Choroid plexus epithelial cell (primary cell): ENCODE data around the gene PPM1E.
A peak's percentile ranks its signal among the peaks of the same experiment; 100 is the strongest.

ENCODE experiments used
- DNase-seq: peaks from one replicate; pipeline ENCODE4 v3.0.0-alpha.2; 2010; ENCODE audit warnings: low read depth
- H3K4me3 ChIP-seq: 2 replicates; pipeline ENCODE4 v1.5.1; 2011; ENCODE audit warnings: low read depth, mild to moderate bottlenecking, control low read depth, low read length, moderate library complexity
- CTCF ChIP-seq: conservative IDR thresholded peaks from 2 replicates; pipeline ENCODE4 v1.5.1; 2011; ENCODE audit warnings: low read depth, mild to moderate bottlenecking, control low read depth, inconsistent platforms, low read length, moderate library complexity

The PPM1E gene

GRCh38 chr17:59001158-59001814, 245.6 kb downstream of the PPM1E start:
- DNase-seq: peak; percentile 67
- H3K4me3 ChIP-seq: peak overlapping the region; percentile 57
- TF ChIP-seq CTCF: no peak

DNA sequence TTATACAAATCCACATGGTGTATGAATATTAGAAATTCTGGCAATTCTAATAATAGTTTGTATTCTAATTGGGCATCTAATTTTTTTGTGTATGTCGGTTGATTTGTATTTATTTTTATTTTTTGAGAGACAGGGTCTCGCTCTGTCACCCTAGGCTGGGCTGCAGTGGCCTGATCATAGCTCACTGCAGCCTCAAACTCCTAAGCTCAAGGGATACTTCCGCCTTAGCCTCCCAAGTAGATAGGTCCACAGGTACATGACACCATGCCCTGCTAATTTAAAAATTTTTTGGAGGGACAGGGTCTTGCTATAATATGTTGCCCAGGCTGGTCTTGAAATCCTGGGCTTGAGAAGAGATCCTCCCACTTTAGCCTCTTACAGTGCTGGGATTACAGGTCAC, 246.5 kb downstream of the PPM1E start:
- no peak for DNase-seq
- H3K4me3 ChIP-seq: no peak overlapping the region
- no peak for TF ChIP-seq CTCF

GRCh38 chr17:59002848-59003247, 247.2 kb downstream of the PPM1E start:
- DNase-seq: peak; percentile 16
- H3K4me3 ChIP-seq: no peak overlapping the region
- no peak for TF ChIP-seq CTCF

- no peak for TF ChIP-seq CTCF
- no peak for DNase-seq
- H3K4me3 ChIP-seq: no peak overlapping the region
Measured at GRCh38 chr17:59003860-59004259, 248.2 kb downstream of the PPM1E start.

DNA sequence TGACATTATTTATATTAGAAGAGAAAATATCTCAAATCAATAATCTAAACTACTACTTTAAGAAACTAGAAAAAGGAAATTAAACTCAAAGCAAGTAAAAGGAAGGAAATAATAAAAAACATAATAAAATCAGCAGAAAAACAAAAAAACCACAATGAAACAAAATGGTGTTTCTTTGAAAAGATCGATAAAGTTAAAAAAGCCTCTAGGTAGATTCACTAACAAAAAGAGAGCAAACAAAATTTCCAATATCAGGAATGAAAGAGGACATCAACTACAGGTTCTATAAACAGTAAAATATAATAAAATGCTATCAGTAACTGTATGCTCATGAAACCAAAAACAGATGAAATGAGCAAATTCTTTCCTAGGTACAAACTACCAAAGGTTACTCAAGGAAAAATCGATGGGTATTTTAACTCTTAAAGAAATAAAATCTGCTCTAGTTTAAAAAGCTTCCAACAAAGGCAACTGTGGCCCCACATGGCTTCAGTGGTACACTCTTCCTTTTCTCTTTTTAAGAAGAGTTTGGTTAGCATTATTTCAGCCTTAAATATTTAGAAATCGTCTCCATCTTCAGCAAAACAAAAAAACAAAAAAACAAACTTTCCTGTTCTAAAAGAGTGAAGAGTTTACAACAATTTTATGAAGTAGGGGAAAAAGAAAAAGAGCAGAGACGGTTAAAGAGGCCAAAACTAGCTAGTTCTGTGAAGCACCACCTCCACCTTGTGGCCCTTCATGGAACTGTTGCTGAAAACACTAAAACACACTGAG, 248.9 kb downstream of the PPM1E start:
- H3K4me3 ChIP-seq: no peak overlapping the region
- TF ChIP-seq CTCF: peak; percentile 97
- DNase-seq: peak; percentile 76

DNA sequence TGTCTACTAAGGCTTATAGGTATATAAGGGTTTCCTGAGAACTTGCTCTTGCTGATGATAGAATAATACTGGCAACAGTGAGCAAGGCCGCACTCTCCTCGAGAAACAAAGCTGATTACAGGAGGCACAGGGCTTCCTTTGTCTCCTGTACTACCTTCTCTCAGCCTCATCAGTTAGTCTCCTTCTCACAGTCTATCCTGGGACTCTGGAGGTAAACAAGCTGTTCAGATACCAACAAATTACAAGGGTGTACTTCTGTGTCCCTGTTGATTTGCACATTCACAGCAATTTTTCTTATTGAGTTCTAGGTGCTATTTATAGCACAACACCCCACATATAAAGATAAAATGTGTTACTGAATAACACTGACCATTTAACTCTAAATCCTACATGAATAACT, 252.3 kb downstream of the PPM1E start:
- H3K4me3 ChIP-seq: no peak overlapping the region
- no peak for DNase-seq
- no peak for TF ChIP-seq CTCF

DNA sequence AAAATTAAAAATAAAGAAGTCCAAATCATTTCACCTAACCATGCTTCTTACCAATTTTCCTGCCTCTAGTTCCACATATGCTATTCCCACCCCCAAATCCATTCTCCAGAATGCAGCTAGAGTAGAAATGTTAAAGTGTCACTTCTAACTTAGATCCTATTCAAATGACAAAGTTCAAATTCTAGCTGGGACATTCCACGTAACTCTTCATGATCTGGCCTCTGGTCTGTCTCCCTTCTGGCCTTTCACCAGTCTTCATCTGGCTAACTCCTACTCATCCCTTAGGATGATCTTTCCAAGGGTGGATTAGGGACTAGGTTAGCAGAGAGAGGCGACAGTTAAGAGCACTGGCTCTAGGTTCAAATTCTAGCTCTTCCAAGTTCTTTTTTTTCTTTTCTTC, 253.1 kb downstream of the PPM1E start:
- no peak for DNase-seq
- no peak for TF ChIP-seq CTCF

More for the DNA sequence above, 253.1 kb downstream of the PPM1E start:
- no peak overlapping the region for H3K4me3 ChIP-seq
